ENCODE results near the gene DCST1. TPM values are rescaled to one million over a fixed set of nuclear protein-coding genes. Genes with fewer than 3 reads are reported as not detected.
A peak's percentile ranks its signal among the peaks of the same experiment; 100 is the strongest.

The DCST1 gene
- total RNA-seq, 1 donor: under 0.01 TPM

GRCh38 chr1:155050560-155051341 is 17.1 kb downstream of the DCST1 start, which contains the start of gene ADAM15:
Gene ADAM15, plus strand, starts transcription at chr1:155051316. Its CDS starts 71 bp downstream, at chr1:155051387.
- peak; percentile 60 to 69 (median 68) for DNase-seq (ENCODE audit: low read depth in 2 of 3, low spot score in 2 of 3)

- no peak for DNase-seq (ENCODE audit: low read depth in 2 of 3, low spot score in 2 of 3)
Measured at GRCh38 chr1:155051342-155051776, 17.7 kb downstream of the DCST1 start.

GRCh38 chr1:155051777-155052398 is 18.3 kb downstream of the DCST1 start:
- peak in 1 of 3 donors; percentile 39 for DNase-seq (ENCODE audit: low read depth in 2 of 3, low spot score in 2 of 3)

GRCh38 chr1:155052439-155053395 is 19.1 kb downstream of the DCST1 start:
- DNase-seq (ENCODE audit: low read depth in 2 of 3, low spot score in 2 of 3): peak in 2 of 3 donors; percentile 11 to 35

- no peak for DNase-seq (ENCODE audit: low read depth in 2 of 3, low spot score in 2 of 3)
Measured at GRCh38 chr1:155053531-155054105, 20.0 kb downstream of the DCST1 start.

- no peak for DNase-seq (ENCODE audit: low read depth in 2 of 3, low spot score in 2 of 3)
Measured at GRCh38 chr1:155057104-155057503, 23.5 kb downstream of the DCST1 start.

GRCh38 chr1:155057788-155058211 is 24.2 kb downstream of the DCST1 start:
- no peak for DNase-seq (ENCODE audit: low read depth in 2 of 3, low spot score in 2 of 3)

GRCh38 chr1:155060736-155061135 is 27.1 kb downstream of the DCST1 start:
- no peak for DNase-seq (ENCODE audit: low read depth in 2 of 3, low spot score in 2 of 3)

GRCh38 chr1:155061381-155062150 is 27.9 kb downstream of the DCST1 start:
- DNase-seq (ENCODE audit: low read depth in 2 of 3, low spot score in 2 of 3): peak; percentile 90 to 93 (median 91)

- no peak for DNase-seq (ENCODE audit: low read depth in 2 of 3, low spot score in 2 of 3)
Measured at GRCh38 chr1:155062151-155062686, 28.6 kb downstream of the DCST1 start.

GRCh38 chr1:155062702-155063411 is 29.2 kb downstream of the DCST1 start:
- peak in 1 of 3 donors; percentile 74 for DNase-seq (ENCODE audit: low read depth in 2 of 3, low spot score in 2 of 3)

- peak in 2 of 3 donors; percentile 87 to 94 for DNase-seq (ENCODE audit: low read depth in 2 of 3, low spot score in 2 of 3)
Measured at GRCh38 chr1:155063550-155064110, 30.0 kb downstream of the DCST1 start, which contains the start of gene EFNA4. Gene EFNA4, plus strand, starts transcription at chr1:155063740. Its CDS starts 84 bp downstream, at chr1:155063824.

- peak in 1 of 3 donors; percentile 53 for DNase-seq (ENCODE audit: low read depth in 2 of 3, low spot score in 2 of 3)
Measured at GRCh38 chr1:155064111-155064831, 30.6 kb downstream of the DCST1 start.

- DNase-seq (ENCODE audit: low read depth in 2 of 3, low spot score in 2 of 3): no peak
Measured at GRCh38 chr1:155064832-155065429, 31.3 kb downstream of the DCST1 start.

- no peak for DNase-seq (ENCODE audit: low read depth in 2 of 3, low spot score in 2 of 3)
Measured at GRCh38 chr1:155066777-155067176, 33.2 kb downstream of the DCST1 start.

GRCh38 chr1:155068599-155068998 is 35.0 kb downstream of the DCST1 start:
- DNase-seq (ENCODE audit: low read depth in 2 of 3, low spot score in 2 of 3): no peak

- DNase-seq (ENCODE audit: low read depth in 2 of 3, low spot score in 2 of 3): no peak
Measured at GRCh38 chr1:155069551-155070157, 36.0 kb downstream of the DCST1 start.

Data from hematopoietic multipotent progenitor cell (in vitro differentiated cells).